NCI-H1092 (cell line): ENCODE data around the gene PLXDC2.
"Not testable (repeated sequence)": the region's sequence is repeated elsewhere in the genome, so short reads cannot be mapped to it uniquely, and the experiment has no call there.

Source experiments
- DNase-seq: peaks from one replicate; lab custom pipeline; 2025; lab: John Stamatoyannopoulos, UW

Gene PLXDC2

DNA sequence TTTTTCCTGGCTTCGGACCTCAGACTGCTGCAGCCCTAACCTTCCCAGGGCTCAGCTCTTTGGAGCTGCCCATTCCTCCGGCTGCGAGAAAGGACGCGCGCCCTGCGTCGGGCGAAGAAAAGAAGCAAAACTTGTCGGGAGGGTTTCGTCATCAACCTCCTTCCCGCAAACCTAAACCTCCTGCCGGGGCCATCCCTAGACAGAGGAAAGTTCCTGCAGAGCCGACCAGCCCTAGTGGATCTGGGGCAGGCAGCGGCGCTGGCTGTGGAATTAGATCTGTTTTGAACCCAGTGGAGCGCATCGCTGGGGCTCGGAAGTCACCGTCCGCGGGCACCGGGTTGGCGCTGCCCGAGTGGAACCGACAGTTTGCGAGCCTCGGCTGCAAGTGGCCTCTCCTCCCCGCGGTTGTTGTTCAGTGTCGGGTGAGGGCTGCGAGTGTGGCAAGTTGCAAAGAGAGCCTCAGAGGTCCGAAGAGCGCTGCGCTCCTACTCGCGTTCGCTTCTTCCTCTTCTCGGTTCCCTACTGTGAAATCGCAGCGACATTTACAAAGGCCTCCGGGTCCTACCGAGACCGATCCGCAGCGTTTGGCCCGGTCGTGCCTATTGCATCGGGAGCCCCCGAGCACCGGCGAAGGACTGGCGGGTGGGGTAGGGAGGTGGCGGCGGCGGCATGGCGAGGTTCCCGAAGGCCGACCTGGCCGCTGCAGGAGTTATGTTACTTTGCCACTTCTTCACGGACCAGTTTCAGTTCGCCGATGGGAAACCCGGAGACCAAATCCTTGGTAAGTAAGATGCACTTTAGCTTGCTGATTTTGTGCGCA, at the start of gene PLXDC2:
Gene PLXDC2 (plus strand): TSS at position 22 of the 820 bp plus-strand sequence.
- no peak for DNase-seq

DNA sequence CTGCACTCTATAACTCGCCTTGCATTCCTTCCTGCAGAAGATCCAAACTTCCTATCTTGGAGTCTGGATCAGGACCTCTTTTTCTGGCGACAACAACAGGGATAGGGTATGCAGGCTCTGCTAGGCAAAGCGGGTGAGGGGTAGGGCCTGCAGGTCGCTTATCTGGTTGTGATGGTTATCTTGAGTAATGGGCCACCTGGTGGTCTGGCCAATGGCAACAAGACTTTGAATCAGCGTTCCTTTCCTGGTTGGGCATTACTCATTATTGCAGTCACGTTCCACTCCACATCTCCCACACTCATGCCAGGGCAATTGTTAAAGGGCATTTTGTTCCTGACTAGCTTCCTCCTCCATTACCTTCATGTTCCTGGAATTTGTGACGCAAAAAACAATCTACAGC, 48.4 kb upstream of the PLXDC2 start:
- DNase-seq: no peak

DNA sequence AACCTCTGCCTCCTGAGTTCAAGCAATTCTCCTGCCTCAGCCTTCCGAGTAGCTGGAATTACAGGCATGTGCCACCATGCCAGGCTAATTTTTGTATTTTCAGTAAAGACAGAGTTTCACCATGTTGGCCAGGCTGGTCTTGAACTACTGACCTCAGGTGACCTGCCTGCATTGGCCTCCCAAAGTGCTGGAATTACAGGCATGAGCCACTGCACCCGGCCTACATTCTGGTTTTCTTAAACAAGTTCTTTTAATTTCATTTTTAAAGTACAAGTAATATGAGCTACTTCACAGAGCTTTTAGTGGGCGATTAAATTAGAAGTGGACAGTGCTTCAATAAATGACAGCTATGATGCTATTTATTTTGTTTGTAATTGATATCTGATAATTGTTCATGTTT, 46.4 kb upstream of the PLXDC2 start:
- not testable (repeated sequence) for DNase-seq

DNA sequence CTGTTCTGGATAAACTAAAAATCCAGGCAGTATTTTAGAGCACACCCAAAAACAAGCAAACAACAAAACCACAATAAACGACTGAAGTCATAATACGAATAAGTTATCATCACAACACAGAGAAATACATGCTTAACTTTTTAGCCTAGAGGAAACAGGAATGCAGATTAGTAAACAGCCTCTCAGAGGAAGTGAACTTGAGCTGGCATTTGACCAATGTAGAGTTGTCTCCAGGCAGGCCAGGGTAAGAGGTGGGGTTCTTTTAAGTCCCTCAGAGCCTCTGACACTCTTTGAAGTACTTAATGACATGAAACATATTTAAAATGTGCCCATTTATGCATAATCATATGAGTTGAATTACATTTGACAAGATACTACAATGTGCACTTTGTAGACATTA, 43.3 kb upstream of the PLXDC2 start:
- no peak for DNase-seq

DNA sequence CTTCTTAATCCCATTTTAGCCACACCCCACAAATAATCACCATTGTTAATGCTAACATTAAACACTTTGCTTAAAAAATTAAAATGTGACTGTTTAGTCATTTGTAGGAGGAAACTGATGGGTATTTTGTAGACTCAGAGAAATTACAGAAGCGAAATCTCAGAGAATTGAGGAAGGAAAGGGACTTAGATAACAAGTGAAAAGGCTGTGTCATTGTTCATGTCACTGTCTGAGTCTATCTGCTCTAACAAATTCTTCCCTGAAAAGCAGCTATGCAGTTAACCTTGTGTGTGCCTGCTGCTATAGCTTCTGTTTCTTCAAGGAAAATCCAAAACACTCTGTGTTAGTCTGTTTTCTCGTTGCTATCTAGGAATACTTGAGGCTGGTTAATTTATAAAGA, 40.9 kb upstream of the PLXDC2 start:
- no peak for DNase-seq

DNA sequence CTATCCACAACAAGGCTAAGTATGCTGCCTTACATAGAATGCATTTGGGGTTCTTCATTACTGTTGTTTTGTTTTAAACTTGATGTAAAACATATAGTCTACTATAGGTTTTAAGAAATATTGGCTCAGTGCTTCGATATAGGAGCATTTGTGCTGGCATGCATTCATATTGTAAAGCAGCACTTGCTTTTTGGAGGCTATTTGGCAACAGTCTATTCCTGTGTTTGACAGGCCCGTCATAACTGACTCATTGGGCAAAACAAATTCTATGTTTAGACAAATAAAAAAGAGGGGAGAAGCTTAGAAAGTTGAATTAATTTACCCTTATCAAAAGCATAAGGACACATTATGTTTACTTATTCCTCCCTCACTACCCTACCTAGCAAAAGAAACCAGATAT, 38.4 kb upstream of the PLXDC2 start:
- no peak for DNase-seq

DNA sequence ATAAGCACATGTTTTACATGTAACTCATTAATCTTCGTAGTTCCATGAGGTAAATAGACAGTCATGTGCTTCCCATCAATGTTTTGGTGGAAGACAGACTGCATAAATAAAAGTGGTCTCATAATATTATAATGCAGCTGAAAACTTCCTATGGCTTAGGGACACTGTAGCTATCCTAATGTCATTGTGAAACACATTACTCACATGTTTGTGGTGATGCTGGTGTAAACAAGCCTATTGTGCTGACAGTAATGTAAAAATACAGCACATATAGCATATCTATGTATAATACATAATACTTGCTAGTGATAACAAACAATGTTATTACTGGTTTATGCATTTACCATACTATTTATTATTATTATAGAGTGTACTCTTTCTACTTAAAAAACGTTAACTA, 37.2 kb upstream of the PLXDC2 start:
- no peak for DNase-seq

DNA sequence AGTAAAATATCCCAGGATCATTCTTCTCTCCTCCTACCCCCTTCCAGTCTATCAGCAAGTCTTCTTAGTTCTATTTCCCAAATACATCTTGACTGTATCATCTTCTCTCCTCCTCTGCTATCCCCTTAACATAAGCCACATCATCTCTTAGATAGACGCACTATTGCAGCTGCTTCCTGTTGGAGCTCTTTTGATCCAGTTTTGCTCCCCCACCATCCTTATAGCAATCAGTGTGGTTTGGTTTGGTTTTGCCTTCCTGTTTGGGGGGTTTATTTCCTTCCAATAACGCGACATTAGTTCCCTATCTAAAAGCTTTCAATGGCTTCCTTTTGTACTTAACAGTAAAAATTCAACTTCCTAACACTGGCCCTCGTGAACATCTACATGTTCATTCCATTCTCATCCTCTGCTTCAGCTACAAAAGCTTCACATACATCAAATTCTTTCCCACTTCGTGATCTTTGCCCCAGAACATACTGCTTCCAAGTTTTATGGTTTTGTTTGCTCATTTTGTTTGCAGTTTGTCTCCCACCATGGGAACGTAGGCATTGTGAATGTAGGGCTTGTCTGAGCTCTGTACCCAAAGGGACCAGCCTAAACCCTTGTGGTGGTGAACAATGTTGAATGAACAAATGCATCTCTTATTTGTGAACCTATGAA, 33.7 kb upstream of the PLXDC2 start:
- DNase-seq: no peak

DNA sequence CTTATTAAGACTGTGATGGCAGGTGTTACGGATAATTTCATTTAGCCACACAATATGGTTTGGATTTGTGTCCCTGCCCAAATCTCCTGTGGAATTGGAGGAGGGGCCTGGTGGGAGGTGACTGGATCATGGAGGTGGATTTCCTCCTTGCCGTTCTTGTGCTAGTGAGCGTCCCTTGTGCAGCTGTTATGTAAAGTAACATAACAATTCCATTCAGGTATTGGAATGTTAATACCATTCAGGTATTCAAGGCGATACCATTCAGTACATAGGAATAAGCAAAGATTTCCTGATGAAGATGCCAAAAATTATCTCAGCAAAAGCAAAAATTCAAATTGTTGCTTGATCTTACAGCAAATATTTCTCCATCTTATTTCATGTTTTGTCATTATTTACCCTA, 32.5 kb upstream of the PLXDC2 start:
- DNase-seq: no peak

DNA sequence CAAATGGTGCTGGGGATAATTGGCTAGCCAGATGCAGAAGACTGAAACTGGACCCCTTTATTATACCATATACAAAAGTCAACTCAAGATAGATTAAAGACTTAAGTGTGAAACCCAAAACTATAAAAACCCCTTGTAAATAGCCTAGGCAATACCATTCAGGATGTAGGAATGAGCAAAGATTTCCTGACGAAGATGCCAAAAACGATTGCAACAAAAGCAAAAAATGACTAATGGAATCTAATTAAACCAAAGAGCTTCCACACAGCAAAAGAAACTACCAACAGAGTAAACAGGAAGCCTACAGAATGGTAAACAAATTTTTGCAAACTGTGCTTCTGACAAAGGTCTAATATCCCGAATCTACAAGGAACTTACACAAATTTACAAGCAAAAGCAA, 30.9 kb upstream of the PLXDC2 start:
- DNase-seq: no peak

DNA sequence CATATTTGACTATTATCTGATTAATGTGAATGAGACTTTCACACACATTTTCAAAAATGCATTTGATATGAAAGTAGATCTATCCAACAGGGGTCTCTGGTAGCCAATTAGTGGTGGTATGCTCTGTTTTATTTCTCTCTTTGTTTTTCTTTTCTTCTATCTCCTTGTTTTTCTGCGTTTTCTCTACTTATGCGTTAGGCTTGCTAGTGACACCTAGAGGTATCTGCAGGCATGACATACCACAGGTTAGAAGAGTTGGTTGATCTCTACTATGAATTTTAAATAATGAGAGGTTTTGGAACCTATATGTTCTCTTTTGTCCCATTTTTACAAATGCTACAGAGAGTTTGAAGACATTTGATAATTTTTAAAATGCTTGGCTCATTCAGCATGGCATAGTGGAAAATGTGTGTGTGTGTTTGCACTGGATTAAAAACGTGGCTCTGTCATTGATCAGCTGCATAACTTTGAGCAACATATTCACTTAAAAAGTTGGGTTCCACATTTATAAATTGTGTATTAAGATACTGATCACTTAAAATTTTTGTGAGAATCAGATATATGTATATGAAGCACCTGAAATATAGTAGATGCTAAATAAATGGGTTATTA, 28.1 kb upstream of the PLXDC2 start:
- DNase-seq: no peak

DNA sequence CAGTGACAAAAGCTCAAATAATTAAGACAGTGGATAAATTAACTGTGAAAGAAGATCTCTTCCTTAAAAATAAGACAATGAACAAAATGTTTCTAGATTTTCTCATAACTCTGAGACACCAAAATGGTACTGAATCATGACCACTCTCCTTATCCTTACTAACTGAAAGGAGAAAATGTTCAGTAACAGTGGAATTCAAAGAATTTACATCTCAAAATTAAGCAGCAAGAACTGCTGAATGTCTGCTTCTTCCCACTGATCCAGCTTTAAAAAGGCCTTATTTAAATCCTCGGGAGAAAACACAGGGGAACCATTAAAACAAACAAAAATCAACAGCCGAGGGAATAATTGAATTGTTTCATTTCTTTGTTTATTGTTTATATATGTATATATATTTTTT, 27.3 kb upstream of the PLXDC2 start:
- no peak for DNase-seq

DNA sequence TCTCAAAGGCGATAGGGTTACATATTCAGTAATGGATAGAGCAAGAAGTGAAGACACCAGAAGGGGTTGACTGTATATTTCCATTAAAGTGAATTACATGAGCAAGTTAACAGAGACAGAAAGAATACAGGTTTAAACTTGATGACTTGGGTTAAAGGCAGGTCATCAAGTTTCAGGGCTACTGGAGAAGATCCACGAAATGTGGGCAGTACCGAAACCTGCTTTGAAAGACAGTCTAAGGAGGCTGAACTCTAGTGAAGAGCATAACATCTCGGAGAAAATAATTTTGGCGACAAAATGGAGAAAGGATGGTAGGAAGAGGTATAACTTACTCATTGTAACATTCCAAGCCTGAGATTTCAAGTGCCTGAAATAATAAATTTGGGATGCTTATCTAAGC, 26.6 kb upstream of the PLXDC2 start:
- DNase-seq: no peak

DNA sequence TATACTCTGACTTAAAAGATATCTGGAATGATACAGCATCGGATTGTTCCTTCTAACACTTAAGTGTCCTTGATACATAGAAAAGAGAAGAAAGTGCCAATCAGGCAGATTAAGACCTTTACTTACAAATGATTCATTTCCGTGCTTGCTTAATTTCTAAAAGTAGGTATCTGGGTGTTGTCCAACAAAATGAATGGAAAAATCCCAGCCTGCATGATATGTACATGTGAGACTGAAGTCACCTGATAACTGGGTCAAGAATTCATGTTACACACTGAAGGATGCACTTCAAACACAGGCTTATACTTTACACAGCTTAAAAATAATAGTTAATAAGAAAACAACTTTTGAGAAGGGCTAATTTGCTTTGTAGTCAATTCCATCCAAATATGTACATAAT, 25.2 kb upstream of the PLXDC2 start:
- DNase-seq: no peak

DNA sequence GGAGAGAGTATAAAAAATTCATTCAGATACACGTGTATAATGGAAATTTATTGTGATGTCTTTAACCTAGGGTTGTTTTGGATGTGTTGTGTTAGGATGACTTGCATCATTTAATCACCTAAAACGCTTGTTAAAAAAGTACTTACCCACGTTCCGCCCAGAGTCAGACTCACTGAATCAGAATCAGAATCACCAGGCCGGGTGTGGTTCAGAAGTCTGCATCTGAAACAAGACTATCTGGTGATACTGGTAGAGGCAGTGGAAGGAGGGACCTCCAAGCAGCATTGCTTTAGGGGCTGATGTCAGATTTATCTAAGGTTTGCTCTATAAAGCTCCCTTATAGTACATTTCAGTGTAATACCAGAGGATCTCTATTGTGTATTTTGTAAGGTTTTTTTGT, 20.5 kb upstream of the PLXDC2 start:
- DNase-seq: no peak

DNA sequence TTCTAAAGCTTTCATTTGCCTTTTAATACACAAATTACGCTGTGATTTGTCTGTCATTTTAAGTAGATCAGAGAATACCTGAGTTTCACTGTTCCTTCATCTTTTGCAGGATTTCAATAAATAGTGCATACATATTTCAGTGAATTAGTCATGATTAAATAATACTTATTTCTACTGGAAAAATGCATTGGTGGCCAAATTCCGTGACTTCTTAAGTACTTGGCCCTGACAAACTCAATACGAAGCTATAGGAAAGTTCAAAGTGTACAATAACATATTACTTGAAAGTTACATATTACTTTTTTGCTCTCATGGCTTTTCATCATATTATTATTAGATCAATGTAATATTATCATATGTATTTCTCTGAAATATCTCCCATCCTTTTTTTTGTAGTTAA, 16.1 kb upstream of the PLXDC2 start:
- no peak for DNase-seq

DNA sequence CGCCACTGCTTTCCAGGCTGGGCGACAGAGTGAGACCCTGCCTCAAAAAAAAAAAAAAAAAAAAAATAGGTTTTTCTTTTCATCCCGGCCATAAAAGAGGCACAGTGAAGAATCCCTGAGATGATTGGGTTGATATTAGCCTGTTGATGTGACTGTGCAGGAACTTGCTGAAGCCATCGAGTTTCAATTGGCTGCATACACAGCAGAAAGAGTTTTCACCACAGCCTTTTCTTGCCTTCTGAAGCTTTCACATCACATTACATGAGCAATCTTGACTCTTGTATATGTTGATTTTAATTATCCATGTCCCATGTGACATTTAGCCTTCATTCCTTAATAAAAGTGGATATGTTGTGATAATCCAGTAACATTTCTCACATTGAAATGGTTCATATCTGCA, 14.9 kb upstream of the PLXDC2 start:
- DNase-seq: no peak

DNA sequence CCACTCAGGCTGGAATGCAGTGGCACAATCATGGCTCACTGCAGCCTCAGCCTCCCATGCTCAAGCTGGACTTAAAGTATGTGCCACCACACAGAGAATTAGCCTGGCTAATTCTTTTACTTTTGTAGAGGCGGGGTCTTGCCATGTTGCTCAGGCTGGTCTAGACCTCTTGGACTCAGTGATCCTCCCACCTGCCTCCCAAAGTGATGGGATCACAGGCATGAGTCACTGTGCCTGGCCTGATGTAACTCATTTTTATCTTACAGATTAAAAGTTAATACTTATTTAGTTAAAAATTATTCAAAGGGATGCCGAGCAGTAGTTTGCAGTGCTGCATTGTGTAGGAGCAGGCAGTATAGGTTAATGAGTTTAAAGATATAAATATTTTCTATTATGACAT, 12.6 kb upstream of the PLXDC2 start:
- no peak for DNase-seq

DNA sequence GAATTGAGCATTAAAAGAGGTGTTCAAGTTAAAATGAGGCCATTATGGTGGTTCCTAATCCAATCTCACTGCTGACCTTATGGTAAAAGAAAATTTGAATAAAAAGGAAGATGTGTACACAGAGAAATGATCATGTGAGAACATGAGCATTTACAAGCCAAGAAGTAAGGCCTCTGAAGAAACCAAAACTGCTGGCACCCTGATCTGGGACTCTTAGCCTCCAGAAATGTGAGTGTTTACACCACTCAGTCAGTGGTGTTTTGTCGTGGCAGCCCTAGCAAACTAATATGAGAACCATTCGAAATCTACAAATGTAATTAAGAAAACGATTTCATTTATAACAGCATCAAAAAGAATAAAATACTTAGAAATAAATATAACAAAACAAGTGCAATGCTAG, 6.8 kb upstream of the PLXDC2 start:
- no peak for DNase-seq

DNA sequence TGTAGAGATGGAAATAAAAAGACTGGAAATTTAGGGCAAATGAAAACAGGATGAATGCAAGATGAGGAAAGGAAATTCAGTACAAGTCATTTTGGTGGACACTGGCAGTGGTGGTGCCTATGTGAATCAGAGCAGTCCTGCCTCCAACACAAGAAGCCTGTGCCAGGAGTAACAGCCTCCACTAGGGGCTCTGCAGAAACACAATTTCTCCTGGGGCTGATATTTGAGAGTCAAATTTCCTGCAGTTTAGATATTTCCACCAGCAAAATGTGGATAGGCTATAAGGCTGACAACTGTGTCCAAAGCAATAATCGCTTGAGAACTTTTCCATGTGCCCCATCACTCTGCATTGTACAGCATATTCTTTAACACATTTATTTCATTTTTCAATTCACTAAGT, 4.7 kb upstream of the PLXDC2 start:
- no peak for DNase-seq

DNA sequence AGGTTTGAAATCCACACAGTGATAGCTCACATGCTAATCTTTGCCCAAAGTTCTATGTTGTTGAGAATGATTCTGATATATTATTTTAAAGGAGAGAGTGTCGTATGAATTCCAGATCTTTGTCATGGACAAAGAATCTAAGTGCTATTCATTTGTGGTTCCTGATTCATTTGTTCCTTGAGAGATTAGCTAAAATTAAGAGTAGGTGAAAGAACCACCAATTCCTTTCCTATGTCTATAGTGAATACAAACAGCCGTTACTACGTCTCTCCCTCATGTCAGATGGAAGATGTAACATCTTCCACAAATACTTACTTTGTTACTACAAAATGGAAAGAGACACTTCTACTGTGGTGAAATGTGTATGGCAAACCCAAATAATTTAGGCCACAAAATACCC, 3.3 kb upstream of the PLXDC2 start:
- no peak for DNase-seq

DNA sequence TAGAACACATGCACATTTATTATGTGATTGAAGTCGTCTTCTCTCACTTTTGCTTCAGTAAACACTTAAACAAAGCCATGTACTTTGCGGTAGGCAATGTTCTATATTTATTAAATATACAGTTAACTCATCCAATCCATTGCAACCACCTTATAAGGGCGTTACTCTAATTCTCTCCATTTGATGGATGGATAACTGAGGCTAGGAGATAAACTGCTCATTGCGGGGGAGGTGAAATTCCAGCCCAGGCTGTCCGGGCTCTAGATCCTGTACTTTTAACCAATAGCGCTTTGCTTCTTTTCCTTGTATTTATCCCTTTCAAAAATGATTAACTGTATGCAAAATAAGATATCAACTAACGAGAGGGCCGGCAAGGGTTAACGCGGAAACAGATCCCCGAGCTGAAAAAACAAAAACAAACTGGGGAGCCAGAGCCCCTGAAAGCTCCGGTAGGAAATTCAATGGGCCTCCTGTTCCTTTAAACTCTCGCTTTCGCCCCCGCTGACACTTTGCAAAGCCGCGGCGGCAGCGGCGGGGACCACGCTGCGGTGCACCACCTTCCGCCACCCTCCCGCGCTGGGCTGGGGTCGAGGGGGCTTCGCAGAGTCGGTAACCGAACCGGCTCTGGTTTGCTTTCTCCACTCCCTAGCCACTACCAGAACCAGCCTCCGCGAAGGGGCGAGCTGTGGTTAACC, 1.0 kb upstream of the PLXDC2 start:
- DNase-seq: no peak
